GM21619 (cell line): ENCODE measurements around the gene SLC35A3.
"Not testable (repeated sequence)": the region's sequence is repeated elsewhere in the genome, so short reads cannot be mapped to it uniquely, and the experiment has no call there.

Source experiments
- ATAC-seq: cut with Tn5 transposase; IDR thresholded peaks from one replicate; pipeline ENCODE4 v1.9.1; 2021; ENCODE audit not compliant: unreplicated experiment

Gene SLC35A3

GRCh38 chr1:99969729-99970621 is at the start of gene SLC35A3:
Gene SLC35A3, plus strand, starts transcription at chr1:99969996. Its CDS starts 23,559 bp downstream, at chr1:99993555.
- ATAC-seq: peak; percentile 91

- no peak for ATAC-seq
Observed at GRCh38 chr1:99934801-99935200, 35.0 kb upstream of the SLC35A3 start.

DNA sequence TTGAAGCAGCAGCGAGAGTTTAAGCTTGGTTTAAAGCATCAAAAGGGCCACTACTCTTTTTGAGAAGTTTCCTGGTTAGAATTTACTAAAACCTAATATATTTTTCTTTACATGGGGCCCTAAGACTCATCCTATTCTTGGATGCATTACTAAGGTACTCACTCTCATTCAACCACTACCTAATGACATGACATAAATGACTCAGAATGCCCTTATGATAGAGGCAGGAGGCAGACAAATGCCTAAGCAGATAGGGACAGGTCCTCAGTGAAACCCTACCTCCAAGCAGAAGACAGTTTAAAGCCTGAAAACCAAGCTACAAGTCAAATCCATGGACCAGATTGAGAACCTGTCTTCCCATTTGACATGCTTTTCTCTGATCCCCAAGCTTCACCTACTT is 34.3 kb upstream of the SLC35A3 start:
- no peak for ATAC-seq

- ATAC-seq: no peak
Observed at GRCh38 chr1:99936071-99936470, 33.7 kb upstream of the SLC35A3 start.

GRCh38 chr1:99942723-99943122 is 27.1 kb upstream of the SLC35A3 start:
- no peak for ATAC-seq

- no peak for ATAC-seq
Observed at GRCh38 chr1:99943223-99943794, 26.5 kb upstream of the SLC35A3 start.

GRCh38 chr1:99944192-99944591 is 25.6 kb upstream of the SLC35A3 start:
- no peak for ATAC-seq

DNA sequence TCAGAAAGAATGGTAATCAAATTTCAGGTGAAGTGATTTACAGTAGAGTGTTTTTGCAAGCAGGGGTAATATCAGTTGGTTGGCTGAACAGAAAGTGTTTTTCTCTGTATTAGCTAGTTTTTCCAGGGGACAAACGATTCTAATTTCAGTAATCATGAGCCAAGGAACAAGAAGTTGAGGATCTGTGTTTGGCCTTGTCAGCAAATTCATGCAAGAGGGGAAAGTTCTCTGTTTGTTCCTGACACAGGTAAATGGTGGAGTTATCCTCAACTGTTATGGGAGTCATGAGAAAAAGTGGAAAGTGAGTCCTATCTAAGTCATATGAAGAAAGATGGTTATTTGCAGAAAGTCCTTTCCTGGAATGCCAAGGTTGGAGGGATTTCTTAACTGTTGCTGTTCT is 24.6 kb upstream of the SLC35A3 start:
- no peak for ATAC-seq

DNA sequence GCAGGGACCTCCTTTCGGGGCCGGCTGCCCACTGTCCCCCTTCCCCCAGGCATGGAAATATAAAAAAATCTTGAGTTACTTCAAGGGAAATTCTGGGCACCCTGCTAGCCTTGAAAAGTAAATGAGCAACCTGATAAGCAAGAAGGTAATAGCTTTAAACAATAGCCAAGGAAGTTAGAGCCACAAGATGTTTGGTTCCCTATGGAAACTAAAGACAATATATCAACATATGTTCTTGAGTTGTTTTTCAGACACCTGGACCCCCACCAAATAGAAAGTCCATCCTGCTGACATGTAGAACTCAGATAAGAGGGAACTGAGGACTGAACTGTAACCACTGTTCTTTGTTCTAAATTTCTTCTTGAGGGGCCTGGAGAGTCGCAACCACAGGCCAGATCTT is 19.3 kb upstream of the SLC35A3 start:
- ATAC-seq: no peak

DNA sequence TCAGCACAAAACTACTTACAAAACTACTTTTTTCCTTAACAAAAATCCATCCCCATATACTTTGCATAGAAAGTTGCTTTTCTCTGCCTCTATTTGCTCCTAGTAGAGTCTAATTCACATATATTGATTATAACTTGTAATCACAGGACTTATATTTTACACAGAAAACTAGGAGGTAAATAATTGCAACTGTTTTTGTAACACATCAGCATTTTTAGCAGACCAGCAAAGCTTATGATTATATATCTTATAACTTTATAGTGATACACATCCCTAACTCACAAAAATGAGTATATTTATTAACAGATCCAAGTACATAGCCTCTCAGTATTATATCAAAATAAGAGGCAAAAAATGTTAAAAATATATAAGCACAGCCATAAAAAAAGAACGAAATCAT is 17.3 kb upstream of the SLC35A3 start:
- ATAC-seq: no peak

DNA sequence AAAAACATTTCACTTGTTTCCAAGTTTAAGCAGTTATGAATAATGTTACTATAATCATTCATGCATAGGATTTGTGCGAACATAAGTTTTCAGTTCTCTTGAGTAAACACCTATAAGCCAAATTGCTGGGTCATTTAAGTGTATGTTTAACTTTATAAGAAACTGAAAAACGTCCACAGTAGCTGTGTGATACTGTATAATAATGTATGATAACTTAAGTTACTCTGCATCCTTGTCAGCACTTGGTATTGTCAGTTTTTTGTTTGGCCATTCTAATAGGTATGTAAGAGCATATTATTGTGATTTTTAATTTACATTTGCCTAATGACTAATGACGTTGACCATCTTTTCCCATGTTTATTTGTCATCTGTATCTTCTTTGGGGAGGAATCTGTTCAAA is 14.4 kb upstream of the SLC35A3 start:
- ATAC-seq: no peak

DNA sequence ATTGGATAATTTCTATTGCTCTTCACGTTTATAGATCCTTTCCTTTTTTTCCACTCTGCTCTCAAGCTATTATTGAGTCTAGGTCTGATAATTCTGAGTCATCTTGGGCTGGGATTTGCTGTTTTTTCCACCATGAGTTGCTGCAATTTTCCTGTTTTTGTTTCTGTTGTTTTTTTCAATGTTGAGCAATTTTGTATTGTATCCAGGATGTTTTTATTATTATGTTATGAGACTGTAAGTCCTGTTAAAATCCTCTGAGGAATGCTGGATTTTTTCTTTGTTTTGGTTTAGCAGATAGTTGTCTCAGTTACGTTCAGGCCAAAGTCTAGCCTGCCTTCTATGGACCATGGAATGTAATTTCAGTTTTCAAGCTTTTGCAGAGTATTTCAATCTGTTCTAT is 13.0 kb upstream of the SLC35A3 start:
- no peak for ATAC-seq

GRCh38 chr1:99957818-99958217 is 12.0 kb upstream of the SLC35A3 start:
- no peak for ATAC-seq

DNA sequence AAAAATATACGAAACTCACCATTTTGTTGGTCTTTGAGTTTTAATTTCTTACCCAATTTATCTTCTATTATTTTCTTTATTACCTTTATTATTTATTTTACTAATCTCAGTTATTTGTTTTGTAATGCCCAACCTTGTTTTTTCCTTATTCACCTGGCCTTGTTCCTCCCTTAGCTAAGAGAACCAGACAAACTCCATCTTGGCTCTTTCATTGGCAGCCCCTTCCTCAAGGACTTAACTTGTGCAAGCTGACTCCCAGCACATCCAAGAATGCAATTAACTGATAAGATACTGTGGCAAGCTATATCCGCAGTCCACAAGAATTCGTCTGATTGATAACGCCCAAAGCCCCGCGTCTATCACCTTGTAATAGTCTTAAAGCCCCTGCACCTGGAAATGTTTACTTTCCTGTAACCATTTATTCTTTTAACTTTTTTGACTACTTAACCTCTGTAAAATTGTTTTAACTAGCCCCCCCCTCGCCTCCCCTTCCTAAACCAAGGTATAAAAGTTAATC is 10.5 kb upstream of the SLC35A3 start:
- not testable (repeated sequence) for ATAC-seq

GRCh38 chr1:99960260-99960659 is 9.5 kb upstream of the SLC35A3 start:
- not testable (repeated sequence) for ATAC-seq

- ATAC-seq: no peak
Observed at GRCh38 chr1:99963041-99963795, 6.6 kb upstream of the SLC35A3 start.

- ATAC-seq: no peak
Observed at GRCh38 chr1:99964806-99965205, 5.0 kb upstream of the SLC35A3 start.

- no peak for ATAC-seq
Observed at GRCh38 chr1:99965646-99966375, 4.0 kb upstream of the SLC35A3 start.

- ATAC-seq: no peak
Observed at GRCh38 chr1:99968214-99968613, 1.6 kb upstream of the SLC35A3 start.

- peak; percentile 14 for ATAC-seq
Observed at GRCh38 chr1:99969260-99969728, 502 bp upstream of the SLC35A3 start.
